ENCODE results near the gene LAMB2.

The LAMB2 gene

GRCh38 chr3:49124991-49125670 lies 7.7 kb downstream of the LAMB2 start:
- peak; percentile 35; the same call in 1 of the 2 replicates for TF ChIP-seq CTCF (IDR thresholded peaks at IDR 0.05; ENCODE audit: borderline replicate concordance, insufficient read depth, low read depth, low read length)
- no peak overlapping the region for H3K4me3 ChIP-seq (ENCODE audit: low read depth, low read length)

GRCh38 chr3:49124203-49124602 lies 8.6 kb downstream of the LAMB2 start:
- no peak overlapping the region for H3K4me3 ChIP-seq (ENCODE audit: low read depth, low read length)
- no peak for TF ChIP-seq CTCF (IDR thresholded peaks at IDR 0.05; ENCODE audit: borderline replicate concordance, insufficient read depth, low read depth, low read length)

GRCh38 chr3:49123687-49124086 lies 9.2 kb downstream of the LAMB2 start:
- no peak for TF ChIP-seq CTCF (IDR thresholded peaks at IDR 0.05; ENCODE audit: borderline replicate concordance, insufficient read depth, low read depth, low read length)

GRCh38 chr3:49122886-49123545 lies 9.8 kb downstream of the LAMB2 start:
- no peak overlapping the region for H3K4me3 ChIP-seq (ENCODE audit: low read depth, low read length)
- TF ChIP-seq CTCF (IDR thresholded peaks at IDR 0.05; ENCODE audit: borderline replicate concordance, insufficient read depth, low read depth, low read length): no peak

More at GRCh38 chr3:49123687-49124086, 9.2 kb downstream of the LAMB2 start:
- no peak overlapping the region for H3K4me3 ChIP-seq (ENCODE audit: low read depth, low read length)

GRCh38 chr3:49122451-49122850 lies 10.4 kb downstream of the LAMB2 start:
- TF ChIP-seq CTCF (IDR thresholded peaks at IDR 0.05; ENCODE audit: borderline replicate concordance, insufficient read depth, low read depth, low read length): no peak
- no peak overlapping the region for H3K4me3 ChIP-seq (ENCODE audit: low read depth, low read length)

DNA sequence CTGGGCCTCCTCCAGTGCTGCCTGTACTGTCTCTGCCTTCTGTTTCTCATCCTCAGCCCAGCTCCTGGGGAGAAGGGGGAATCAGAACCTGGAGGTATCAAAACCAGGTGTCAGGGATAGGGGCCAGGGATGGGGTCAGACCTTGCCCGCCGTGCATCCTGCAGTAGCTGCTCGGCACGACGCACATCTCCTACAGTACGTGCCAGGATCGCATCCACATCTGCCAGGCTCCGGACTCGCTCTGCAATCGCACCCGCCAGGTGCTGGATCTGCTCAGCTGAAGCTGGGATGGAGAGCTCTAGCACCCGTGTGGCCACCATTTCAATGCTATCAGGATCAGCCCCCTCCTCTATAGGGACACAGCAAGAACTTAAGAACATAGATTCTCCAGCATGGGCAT lies 10.8 kb downstream of the LAMB2 start:
- H3K4me3 ChIP-seq (ENCODE audit: low read depth, low read length): no peak overlapping the region
- no peak for TF ChIP-seq CTCF (IDR thresholded peaks at IDR 0.05; ENCODE audit: borderline replicate concordance, insufficient read depth, low read depth, low read length)
